Retinal pigment epithelial cell (primary cell): ENCODE measurements around the gene ZNF124.
"Not testable (repeated sequence)": the region's sequence is repeated elsewhere in the genome, so short reads cannot be mapped to it uniquely, and the experiment has no call there.

Experiments
- DNase-seq: peaks from one replicate; pipeline ENCODE4 v3.0.0-alpha.2; 2010; ENCODE audit warnings: low read depth
- H3K4me3 ChIP-seq: 2 replicates; pipeline ENCODE4 v1.5.1; 2011; ENCODE audit warnings: mild to moderate bottlenecking, low read length, control low read depth, moderate library complexity
- TF ChIP-seq, protein P1 (sequence below): conservative IDR thresholded peaks from 2 replicates; pipeline ENCODE4 v1.5.1; 2011; ENCODE audit warnings: low read depth, low read length, control low read depth, inconsistent platforms

The ZNF124 gene

DNA sequence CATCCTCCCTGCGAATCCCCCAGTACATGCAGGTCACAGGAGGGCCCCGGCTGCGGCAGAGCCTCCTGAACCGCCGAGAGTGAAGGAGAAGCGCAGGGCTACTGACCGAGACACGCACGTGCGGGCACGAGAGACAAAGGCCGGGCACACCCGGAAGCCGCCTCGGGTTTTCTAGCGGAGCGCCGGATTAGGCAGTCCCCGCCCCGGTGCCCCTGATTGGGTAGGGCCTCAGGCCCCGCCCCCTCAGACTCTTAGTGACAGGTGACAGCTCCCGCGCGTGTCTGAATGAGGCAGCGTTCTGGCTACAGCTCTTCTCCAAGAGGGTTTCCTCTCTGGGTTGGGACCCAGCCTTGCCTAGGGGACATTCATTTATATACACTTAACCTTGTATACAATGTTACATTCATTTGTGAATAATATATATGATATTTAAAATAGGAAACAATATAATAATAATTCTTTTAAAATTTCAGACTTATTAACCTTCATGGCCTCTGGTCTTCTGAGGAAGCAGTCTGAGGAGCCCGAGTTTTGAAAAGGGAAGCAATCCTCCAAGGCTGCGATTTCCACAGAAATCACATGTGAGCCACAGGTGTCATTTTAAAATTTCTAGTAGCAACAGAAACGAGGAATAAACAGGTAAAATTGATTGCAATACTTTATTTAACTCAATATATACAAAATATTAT, at the start of gene ZNF124:
TSS of gene ZNF124 (minus strand) at position 146 of the 689 bp plus-strand sequence. CDS start at position 3, 143 bp downstream.
- DNase-seq, H3K4me3 ChIP-seq: not testable (repeated sequence)

DNA sequence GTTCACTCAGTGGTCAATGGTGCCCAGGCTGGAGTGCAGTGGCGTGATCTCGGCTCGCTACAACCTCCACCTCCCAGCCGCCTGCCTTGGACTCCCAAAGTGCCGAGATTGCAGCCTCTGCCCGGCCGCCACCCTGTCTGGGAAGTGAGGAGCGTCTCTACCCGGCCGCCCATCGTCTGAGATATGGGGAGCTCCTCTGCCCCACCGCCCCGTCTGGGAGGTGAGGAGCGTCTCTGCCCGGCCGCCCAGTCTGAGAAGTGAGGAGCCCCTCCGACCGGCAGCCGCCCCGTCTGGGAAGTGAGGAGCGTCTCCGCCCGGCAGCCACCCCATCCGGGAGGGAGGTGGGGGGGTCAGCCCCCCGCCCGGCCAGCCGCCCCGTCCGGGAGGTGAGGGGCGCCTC, 48.5 kb upstream of the ZNF124 start:
- DNase-seq, H3K4me3 ChIP-seq: not testable (repeated sequence)

DNA sequence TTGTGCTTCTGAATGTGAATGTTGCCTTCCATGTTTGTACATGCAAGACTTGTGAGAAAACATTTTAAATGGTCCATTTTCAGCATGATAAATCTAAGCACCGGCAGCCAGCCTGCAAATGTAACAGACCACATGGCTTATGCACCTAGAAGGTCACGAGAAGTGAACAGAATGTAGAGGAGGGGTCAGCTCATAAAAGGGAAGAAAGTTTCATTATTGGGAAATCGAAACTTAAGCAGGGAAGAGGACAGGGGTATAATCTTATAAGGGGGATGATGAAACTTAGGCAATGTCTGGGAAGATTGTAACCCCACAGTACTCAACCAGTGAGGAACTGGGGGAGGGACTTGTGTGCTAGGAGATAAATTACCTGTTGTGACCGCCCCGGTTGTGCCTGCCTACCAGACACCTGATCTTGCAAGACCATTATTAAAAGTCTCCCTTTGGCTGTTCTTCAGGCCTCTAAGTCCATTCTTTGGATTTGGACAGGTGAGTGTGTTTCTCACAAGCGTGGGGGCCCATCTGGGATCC, 46.4 kb upstream of the ZNF124 start:
- DNase-seq = no peak
- TF ChIP-seq, protein P1, sequence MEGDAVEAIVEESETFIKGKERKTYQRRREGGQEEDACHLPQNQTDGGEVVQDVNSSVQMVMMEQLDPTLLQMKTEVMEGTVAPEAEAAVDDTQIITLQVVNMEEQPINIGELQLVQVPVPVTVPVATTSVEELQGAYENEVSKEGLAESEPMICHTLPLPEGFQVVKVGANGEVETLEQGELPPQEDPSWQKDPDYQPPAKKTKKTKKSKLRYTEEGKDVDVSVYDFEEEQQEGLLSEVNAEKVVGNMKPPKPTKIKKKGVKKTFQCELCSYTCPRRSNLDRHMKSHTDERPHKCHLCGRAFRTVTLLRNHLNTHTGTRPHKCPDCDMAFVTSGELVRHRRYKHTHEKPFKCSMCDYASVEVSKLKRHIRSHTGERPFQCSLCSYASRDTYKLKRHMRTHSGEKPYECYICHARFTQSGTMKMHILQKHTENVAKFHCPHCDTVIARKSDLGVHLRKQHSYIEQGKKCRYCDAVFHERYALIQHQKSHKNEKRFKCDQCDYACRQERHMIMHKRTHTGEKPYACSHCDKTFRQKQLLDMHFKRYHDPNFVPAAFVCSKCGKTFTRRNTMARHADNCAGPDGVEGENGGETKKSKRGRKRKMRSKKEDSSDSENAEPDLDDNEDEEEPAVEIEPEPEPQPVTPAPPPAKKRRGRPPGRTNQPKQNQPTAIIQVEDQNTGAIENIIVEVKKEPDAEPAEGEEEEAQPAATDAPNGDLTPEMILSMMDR = no peak
- no peak overlapping the region for H3K4me3 ChIP-seq

DNA sequence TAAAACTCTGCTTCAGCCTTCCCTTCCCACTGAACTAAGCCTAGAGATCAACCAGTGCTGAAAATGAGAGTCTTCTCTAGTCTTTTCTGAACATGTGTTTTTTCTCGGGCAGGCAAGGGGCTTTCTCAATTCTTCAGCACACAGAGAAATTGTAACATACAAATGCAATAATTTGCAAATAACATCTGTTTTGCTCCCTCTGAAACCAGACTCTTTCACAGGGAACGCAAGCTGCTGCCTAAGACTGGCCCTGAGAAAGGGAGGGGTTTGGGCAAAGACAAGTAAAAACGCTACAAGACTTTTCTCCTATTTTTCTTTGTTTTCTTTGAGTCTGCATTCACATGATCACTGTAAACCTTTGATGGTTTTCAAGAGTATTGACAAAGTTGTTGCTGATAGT, 44.4 kb upstream of the ZNF124 start:
- no peak for DNase-seq
- TF ChIP-seq, protein P1 = no peak
- no peak overlapping the region for H3K4me3 ChIP-seq

DNA sequence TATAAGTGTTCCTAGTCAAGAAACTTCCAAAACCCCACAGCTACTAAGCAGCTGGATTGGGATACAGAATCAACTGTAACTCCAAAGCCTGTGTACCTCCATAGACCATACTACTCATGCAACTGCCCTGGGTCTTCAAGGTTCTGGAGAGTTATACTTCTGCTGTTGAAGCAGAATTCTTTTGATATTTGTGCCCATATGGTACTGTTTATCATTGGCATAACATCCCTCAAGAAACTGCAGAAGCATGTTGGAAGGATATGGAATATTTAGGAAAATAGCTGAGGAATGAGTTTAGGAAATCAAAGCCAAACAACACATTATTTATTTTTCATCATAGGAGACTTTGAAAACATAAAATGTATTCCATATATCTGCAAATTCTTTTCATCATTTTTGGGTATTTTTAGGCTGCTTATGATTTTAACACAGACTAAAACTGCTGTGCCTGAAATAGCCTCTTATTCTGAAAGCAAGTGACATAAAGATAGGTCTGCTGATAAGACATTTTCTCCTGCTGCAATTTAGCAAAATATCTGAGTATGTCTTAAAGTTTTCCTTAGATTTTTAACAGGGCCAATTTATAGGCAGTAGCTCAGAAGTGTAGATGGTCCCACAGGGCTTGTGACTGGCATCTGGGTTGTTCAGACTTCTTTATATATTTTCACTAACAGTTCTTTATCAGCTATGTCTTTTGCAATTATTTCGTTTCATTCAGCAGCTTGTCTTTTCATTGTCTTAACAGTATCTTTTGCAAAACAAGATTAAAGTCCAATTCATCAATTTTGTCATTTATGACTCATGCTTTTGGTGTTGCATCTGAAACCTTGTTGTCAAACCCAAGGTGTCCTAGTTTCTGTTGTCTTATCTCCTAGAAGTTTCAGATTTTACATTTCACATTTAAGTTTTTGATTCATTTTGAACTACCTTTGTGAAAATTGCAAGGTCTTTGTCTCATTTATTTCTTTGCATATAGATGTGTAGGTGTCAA, 41.1 kb upstream of the ZNF124 start:
- H3K4me3 ChIP-seq = no peak overlapping the region
- TF ChIP-seq, protein P1 = no peak
- no peak for DNase-seq

DNA sequence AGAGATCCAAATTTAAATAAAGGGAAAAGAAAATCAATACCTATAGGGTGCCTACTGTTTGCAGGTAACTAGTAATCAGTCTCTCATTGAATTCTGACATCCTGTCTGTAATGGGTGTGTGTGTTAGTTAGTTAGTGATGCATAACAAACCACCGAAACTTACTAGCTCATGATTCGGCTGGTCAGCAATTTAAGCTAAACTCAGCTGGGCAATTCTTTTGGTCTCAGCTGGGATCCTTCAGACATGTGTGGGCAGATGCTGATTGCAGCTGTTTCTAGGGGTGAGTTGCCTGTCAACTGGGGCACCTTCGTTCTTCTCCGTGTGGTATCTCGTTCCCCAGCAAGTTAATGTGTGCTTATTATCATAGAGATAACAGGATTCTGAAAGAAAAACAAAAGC, 40.2 kb upstream of the ZNF124 start:
- no peak for DNase-seq
- H3K4me3 ChIP-seq = no peak overlapping the region
- TF ChIP-seq, protein P1 = no peak

DNA sequence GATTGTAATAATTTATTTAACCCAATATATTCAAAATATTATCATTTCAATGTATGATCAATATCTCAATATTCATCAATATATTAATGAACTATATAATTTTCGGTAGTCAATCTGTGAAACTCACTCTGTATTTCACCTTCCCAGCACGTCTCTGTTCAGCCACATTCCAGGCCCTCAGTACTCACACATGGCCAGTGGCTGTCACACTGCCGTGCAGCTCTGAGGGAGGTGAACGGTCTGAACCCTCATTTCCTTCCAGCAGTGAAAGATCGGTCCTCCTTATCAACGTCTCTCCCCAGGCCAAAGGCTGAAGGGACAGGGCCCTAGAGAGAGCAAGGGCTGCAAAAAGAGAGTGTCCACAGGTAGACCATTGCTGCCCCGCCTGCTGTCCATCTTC, 39.5 kb upstream of the ZNF124 start:
- no peak for DNase-seq
- H3K4me3 ChIP-seq = no peak overlapping the region
- TF ChIP-seq, protein P1 = no peak
